ENCODE measurements around the gene ARMC12. TPM values are rescaled to one million over a fixed set of nuclear protein-coding genes. Genes with fewer than 3 reads are reported as not detected.
A peak's percentile ranks its signal among the peaks of the same experiment; 100 is the strongest.

Gene ARMC12
- total RNA-seq, 2 donors from 2014 or later = 0.57 to 0.93 TPM

DNA sequence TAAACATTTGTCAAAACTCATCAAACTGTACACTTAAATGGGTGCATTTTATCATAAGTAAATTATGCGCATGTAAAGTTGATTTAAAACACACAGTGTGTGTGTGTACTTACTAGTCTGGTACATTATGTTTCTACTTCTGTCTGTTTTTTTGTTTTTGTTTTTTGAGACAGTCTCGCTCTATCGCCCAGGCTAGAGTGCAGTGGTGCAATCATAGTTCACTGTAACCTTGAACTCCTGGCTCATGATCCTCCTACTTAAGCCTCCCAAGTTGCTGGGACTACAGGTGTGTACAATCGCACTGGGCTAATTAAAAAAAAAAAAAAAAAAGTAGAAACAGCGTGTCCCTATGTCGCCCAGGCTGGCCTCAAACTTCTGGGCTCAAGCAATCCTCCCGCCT, 25.1 kb upstream of the ARMC12 start:
- Mint-ChIP-seq H3K4me1 (peaks cover 4% of the 10 kb centered on the region), H3K4me3 (no peak overlapping the region), H3K36me3 (ENCODE audit: low read depth) (no peaks in the 10 kb centered on the region), H3K27ac (no peak overlapping the region), H3K27me3 (ENCODE audit: insufficient read depth) (no peaks in the 10 kb centered on the region), H3K9me3 (no peaks in the 10 kb centered on the region)
- H3K4me3 ChIP-seq (ENCODE audit: low read length) = no peak overlapping the region
- no peak overlapping the region for H3K9ac ChIP-seq (ENCODE audit: extremely low read depth, low read length, poor library complexity, severe bottlenecking)
- TF ChIP-seq, protein P1, sequence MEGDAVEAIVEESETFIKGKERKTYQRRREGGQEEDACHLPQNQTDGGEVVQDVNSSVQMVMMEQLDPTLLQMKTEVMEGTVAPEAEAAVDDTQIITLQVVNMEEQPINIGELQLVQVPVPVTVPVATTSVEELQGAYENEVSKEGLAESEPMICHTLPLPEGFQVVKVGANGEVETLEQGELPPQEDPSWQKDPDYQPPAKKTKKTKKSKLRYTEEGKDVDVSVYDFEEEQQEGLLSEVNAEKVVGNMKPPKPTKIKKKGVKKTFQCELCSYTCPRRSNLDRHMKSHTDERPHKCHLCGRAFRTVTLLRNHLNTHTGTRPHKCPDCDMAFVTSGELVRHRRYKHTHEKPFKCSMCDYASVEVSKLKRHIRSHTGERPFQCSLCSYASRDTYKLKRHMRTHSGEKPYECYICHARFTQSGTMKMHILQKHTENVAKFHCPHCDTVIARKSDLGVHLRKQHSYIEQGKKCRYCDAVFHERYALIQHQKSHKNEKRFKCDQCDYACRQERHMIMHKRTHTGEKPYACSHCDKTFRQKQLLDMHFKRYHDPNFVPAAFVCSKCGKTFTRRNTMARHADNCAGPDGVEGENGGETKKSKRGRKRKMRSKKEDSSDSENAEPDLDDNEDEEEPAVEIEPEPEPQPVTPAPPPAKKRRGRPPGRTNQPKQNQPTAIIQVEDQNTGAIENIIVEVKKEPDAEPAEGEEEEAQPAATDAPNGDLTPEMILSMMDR (conservative IDR thresholded peaks at IDR 0.05) = no peak
- no peaks in the 10 kb centered on the region for H3K36me3 ChIP-seq (ENCODE audit: control insufficient read depth, insufficient read depth, low read length)
- H3K27ac ChIP-seq (ENCODE audit: low read depth, low read length) = no peak overlapping the region
- H3K9me3 ChIP-seq (ENCODE audit: control insufficient read depth, low read length) = no peaks in the 10 kb centered on the region
- no peak for DNase-seq
- 93 to 95% methylated on average over 6 to 7 of the region's 7 CpGs for WGBS, 2 experiments (ENCODE audit: insufficient coverage in 1 of 2, insufficient read length in 1 of 2)
- no peaks in the 10 kb centered on the region for H3K27me3 ChIP-seq (ENCODE audit: control insufficient read depth, insufficient read depth, low read length, poor library complexity, severe bottlenecking)
- H3K4me1 ChIP-seq (ENCODE audit: control insufficient read depth, insufficient read depth, low read length) = no peaks in the 10 kb centered on the region

DNA sequence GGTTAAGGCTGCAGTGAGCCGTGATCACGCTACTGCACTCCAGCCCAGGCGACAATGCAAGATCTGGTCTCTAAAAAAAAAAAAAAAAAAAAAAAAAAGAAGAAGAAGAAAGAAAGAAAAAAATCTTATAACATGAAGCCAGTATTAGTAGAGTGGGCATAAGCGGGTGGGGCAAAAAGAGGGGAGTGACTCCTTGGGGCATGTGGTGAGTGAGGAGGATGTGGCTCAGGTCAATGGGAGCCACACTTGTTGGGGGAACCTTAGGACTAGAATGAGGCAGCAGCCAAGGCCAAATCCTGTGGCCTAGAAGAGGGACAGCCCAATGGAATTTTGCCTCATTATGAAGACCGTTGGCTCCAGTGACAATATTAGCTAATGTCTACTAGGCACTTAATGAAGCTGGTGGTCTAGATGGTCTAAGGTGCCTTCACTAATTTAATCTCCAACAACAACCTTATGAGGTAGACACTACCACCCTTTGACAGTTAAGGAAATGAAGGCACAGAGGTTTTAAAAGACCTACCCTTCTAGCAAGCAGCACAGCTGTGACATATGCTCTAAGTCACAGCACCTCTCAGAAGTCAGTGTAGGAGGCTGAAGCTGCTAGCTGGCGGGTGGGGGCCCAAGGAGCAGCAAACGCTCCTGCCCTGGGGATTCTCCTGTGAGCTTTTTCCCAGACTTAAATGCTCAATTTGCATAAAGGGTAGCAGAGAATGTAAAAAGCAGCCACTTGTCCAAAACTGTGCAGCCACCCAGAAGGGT, 23.6 kb upstream of the ARMC12 start:
- WGBS, 2 experiments (ENCODE audit: insufficient coverage in 1 of 2, insufficient read length in 1 of 2) = 90 to 100% methylated on average over 1 to 7 of the region's 7 CpGs
- H3K4me3 Mint-ChIP-seq = no peak overlapping the region
- no peak overlapping the region for H3K27ac Mint-ChIP-seq

DNA sequence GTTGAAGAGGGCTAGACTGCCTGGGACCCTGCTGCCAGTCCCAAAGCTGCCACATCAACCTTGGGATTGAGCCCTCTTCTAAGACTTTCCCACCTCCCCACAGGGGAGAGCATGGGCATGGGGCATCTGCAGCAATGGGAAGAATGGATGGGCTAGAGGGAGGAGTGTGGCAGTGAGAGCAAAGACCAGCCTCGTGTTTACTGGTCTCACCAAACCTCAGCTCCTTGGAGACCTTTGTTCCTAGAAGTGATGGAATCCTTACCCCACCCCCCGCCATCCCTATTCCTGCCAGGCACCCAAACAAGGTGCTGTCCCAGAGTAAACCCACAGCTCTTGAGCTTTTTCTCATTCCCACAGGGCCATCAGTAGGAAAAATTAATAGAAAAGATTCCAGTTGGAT, 20.0 kb upstream of the ARMC12 start:
- Histone ChIP-seq H3K9ac (ENCODE audit: extremely low read depth, low read length, poor library complexity, severe bottlenecking) (no peak overlapping the region), H3K4me1 (ENCODE audit: control insufficient read depth, insufficient read depth, low read length) (peaks cover 8% of the 10 kb centered on the region), H3K27ac (ENCODE audit: low read depth, low read length) (no peak overlapping the region), H3K27me3 (ENCODE audit: control insufficient read depth, insufficient read depth, low read length, poor library complexity, severe bottlenecking) (no peaks in the 10 kb centered on the region), H3K4me3 (ENCODE audit: low read length) (no peak overlapping the region), H3K9me3 (ENCODE audit: control insufficient read depth, low read length) (no peaks in the 10 kb centered on the region), H3K36me3 (ENCODE audit: control insufficient read depth, insufficient read depth, low read length) (no peaks in the 10 kb centered on the region)
- Mint-ChIP-seq H3K4me3 (no peak overlapping the region), H3K27ac (peak overlapping the region; percentile 44), H3K4me1 (peaks cover 40% of the 10 kb centered on the region), H3K9me3 (no peaks in the 10 kb centered on the region), H3K27me3 (ENCODE audit: insufficient read depth) (peaks cover 9% of the 10 kb centered on the region), H3K36me3 (ENCODE audit: low read depth) (no peaks in the 10 kb centered on the region)
- DNase-seq = no peak
- 57 to 66% methylated on average over 1 to 2 of the region's 2 CpGs for WGBS, 2 experiments (ENCODE audit: insufficient coverage in 1 of 2, insufficient read length in 1 of 2)
- TF ChIP-seq, protein P1 (conservative IDR thresholded peaks at IDR 0.05) = no peak

More for the DNA sequence above, 23.6 kb upstream of the ARMC12 start:
- H3K4me3 ChIP-seq (ENCODE audit: low read length) = no peak overlapping the region
- peak; percentile 40 for DNase-seq
- no peaks in the 10 kb centered on the region for H3K4me1 ChIP-seq (ENCODE audit: control insufficient read depth, insufficient read depth, low read length)
- H3K27me3 Mint-ChIP-seq (ENCODE audit: insufficient read depth) = peaks cover 8% of the 10 kb centered on the region
- H3K9me3 ChIP-seq (ENCODE audit: control insufficient read depth, low read length) = no peaks in the 10 kb centered on the region
- H3K36me3 Mint-ChIP-seq (ENCODE audit: low read depth) = no peaks in the 10 kb centered on the region
- H3K27me3 ChIP-seq (ENCODE audit: control insufficient read depth, insufficient read depth, low read length, poor library complexity, severe bottlenecking) = no peaks in the 10 kb centered on the region
- no peaks in the 10 kb centered on the region for H3K9me3 Mint-ChIP-seq
- TF ChIP-seq, protein P1 (conservative IDR thresholded peaks at IDR 0.05) = no peak
- H3K36me3 ChIP-seq (ENCODE audit: control insufficient read depth, insufficient read depth, low read length) = no peaks in the 10 kb centered on the region
- H3K4me1 Mint-ChIP-seq = peaks cover 17% of the 10 kb centered on the region
- H3K27ac ChIP-seq (ENCODE audit: low read depth, low read length) = no peak overlapping the region
- no peak overlapping the region for H3K9ac ChIP-seq (ENCODE audit: extremely low read depth, low read length, poor library complexity, severe bottlenecking)

Data from endodermal cell (in vitro differentiated cells).